ENCODE data around the gene SIX3. TPM values are rescaled to one million over a fixed set of nuclear protein-coding genes. Genes with fewer than 3 reads are reported as not detected.

SIX3 gene
- total and polyA plus RNA-seq, 2 donors (not counting 3 experiments of a cell fraction or from before 2014, with no cell fraction given), result not detected

DNA sequence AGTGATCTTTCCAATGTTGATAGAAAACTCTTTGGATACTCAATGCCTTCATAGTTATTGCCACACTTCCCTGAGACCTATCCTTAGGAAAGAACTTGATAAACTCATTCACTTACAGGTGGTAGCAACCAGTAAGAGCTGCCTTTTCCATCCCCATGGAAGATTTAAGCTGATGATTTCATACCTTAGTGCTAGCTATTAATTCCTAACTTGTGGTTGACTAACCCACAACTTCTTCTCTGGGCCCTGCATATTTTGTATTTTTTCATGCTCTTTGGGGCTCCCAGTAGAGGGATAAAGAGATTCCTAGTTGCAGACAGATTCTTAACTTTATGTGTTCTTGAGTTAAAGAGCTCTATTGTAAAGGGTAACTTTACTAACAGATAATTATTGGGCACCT, 25.2 kb upstream of the SIX3 start:
- Histone ChIP-seq H3K4me2 (ENCODE audit: insufficient read depth, low read length) (no peak overlapping the region), H3K27ac (ENCODE audit: insufficient read depth, low read depth, low read length) (no peak overlapping the region), H3K9me3 (replicated peaks; ENCODE audit: control insufficient read depth, insufficient read depth, low read length) (no peaks in the 10 kb centered on the region), H3K36me3 (ENCODE audit: control insufficient read depth in 2 of 2, extremely low read depth in 1 of 2, insufficient read depth in 2 of 2, low read length in 2 of 2) (no peaks in the 10 kb centered on the region), H3K9ac (replicated peaks; ENCODE audit: extremely low read depth, insufficient read depth, low read length) (no peak overlapping the region), H3K79me2 (ENCODE audit: control insufficient read depth, insufficient read depth, low read length) (no peaks in the 10 kb centered on the region), H2AFZ (ENCODE audit: low read depth, low read length) (no peak overlapping the region), H4K20me1 (replicated peaks; ENCODE audit: control insufficient read depth, extremely low read depth, insufficient read depth, low read length) (no peaks in the 10 kb centered on the region), H3K4me3 (replicated peaks in 1 of 3; ENCODE audit: insufficient read depth in 1 of 3, low read depth in 1 of 3, low read length in 3 of 3) (no peak overlapping the region), H3K9me1 (replicated peaks; ENCODE audit: control insufficient read depth, extremely low read depth, insufficient read depth, low read length) (no peaks in the 10 kb centered on the region), H3K4me1 (ENCODE audit: control insufficient read depth, extremely low read depth, insufficient read depth, low read length) (no peaks in the 10 kb centered on the region), H3K27me3 (ENCODE audit: control insufficient read depth in 2 of 2, insufficient read depth in 2 of 2, low read length in 2 of 2) (peaks cover 13 to 27% of the 10 kb centered on the region in 2 experiments)
- TF ChIP-seq, protein P1, sequence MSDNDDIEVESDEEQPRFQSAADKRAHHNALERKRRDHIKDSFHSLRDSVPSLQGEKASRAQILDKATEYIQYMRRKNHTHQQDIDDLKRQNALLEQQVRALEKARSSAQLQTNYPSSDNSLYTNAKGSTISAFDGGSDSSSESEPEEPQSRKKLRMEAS (IDR thresholded peaks at IDR 0.05; ENCODE audit: insufficient read depth, insufficient read length), result no peak
- TF ChIP-seq CTCF (IDR thresholded peaks at IDR 0.05; ENCODE audit: extremely low read depth in 1 of 2, insufficient read depth in 1 of 2, low read depth in 1 of 2, low read length in 2 of 2) (no peak), MYC (IDR thresholded peaks at IDR 0.05; ENCODE audit: low read depth, low read length) (no peak), POLR2A (IDR thresholded peaks at IDR 0.05; ENCODE audit: low read depth, low read length) (no peak), FOS (IDR thresholded peaks at IDR 0.05; ENCODE audit: borderline replicate concordance, insufficient read depth, low read length) (no peak), POLR2AphosphoS5 (IDR thresholded peaks at IDR 0.05; ENCODE audit: insufficient read depth, low read depth, low read length) (no peak), GATA2 (IDR thresholded peaks at IDR 0.05; ENCODE audit: insufficient read depth, insufficient read length, low read depth, low read length) (no peak), EZH2 (IDR thresholded peaks at IDR 0.05; ENCODE audit: borderline replicate concordance, low read depth, low read length, severe bottlenecking) (no peak), JUN (IDR thresholded peaks at IDR 0.05; ENCODE audit: borderline replicate concordance, insufficient read depth, insufficient read length, low read depth) (no peak)
- no TSS peak for BruUV-seq (replicated peaks)
- intact Hi-C loops (cut with micrococcal nuclease), result no loop called here
- ChIA-PET POLR2A (no interaction called here), CTCF (interaction anchor here (2.6 kb wide), 1 partner anchor 437 kb away, joined by 8 read pairs; no protein-coding TSS in a partner anchor)
- DNase-seq (ENCODE audit: low read depth, low spot score), result no peak
- no peak for FAIRE-seq
- dilution Hi-C loops (cut with MboI; ENCODE audit: extremely low pct_ligation_motif_present, low sequenced_read_pairs), result no loop called here
